Ureter (tissue), 1 donor: ENCODE results near the gene C9orf72. TPM values are rescaled to one million over a fixed set of nuclear protein-coding genes. Genes with fewer than 3 reads are reported as not detected.

Experiments used
- DNase-seq: peaks from one replicate; pipeline ENCODE4 v3.0.0-alpha.2; 2020; ENCODE audit warnings: low spot score
- total RNA-seq: library from RNA; stranded (reverse); gene quantifications from one replicate; pipeline ENCODE4 v1.2.4, GENCODE V29; 2023
- donor health status: DM: yes; HTN: yes; CAD: no.

The C9orf72 gene
- total RNA-seq, 1 donor from 2014 or later: 14.8 TPM

DNA sequence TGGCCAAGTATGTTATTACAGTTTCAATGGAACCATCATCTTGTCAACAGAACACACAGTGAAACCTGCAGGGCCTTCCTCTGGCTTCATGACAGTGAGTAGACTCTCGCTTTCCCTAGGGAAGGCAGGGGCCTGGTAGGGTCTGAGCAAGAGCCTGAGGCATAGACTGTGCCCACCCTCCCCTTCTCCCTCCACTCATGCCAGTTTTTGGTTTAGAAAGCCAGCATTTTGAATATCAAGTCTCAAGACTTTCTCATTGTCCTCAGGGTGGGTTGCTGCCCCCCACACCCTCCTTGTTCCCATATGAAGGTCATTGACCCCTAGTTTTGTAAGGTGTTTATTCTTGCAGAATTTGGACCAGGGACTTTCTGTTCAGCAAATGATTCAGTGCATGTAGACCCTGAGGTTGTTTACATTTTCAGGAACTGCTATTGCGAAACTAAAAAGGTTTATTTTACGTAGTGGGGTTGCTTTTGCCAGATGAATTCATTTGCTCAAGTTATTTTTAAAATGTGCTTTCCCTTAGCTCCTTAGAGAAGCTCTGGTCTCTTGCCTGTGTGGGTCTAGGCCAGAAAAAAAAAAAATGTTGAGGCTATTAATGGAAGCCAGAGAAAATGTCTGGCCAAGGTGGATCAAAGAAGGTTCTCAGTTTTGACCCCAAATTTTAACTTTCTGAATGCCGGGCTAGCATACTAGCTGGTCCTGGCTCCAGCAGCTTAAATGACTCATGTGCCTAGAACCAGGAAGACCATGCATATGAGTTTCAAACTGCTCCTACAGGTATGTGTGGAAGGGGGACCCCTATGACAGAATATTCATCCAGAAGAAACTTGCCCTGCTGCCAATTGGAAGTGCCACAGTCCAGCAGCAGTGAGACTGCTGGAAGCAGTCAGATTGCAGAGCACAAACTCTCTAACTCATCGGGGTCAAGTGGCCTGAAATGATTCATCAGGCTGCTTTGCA, 33.5 kb downstream of the C9orf72 start:
- no peak for DNase-seq

DNA sequence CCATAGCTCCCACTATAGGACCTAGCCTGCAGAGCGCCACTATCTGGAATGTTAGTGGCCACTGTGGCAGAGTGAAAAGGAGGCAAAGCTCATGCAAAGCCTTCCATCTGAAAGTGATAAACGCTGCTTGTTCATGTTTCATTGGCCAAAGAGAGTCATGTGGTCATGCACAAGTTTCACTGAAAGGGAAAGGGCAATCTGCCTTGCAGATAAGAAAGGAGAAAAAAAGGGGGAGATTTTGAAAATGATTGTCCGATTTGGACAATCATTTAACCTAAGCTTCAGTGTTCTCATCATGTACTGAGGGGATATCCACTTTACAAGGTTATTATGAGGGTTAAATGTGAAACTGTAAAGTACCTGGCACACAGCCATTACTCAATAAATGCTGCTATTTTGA, 34.6 kb downstream of the C9orf72 start:
- no peak for DNase-seq

DNA sequence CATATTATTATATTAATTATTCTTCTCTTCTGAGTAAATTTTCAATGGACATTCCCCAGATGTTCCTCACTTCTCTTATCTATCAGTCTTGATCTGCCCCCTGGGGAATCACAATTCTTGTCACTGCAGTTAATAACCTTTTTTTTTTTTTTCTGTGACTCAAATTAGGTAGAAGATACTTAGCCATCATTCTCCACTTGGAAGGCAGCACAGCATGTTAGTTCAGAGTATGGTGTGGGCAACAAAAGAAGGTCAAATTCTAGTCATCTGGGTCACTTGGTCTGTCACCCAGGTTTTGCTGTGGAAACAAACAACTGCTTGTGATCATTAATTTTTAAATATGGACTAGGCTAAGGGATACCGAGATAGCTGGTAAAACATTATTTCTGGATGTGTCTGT, 35.5 kb downstream of the C9orf72 start:
- no peak for DNase-seq

DNA sequence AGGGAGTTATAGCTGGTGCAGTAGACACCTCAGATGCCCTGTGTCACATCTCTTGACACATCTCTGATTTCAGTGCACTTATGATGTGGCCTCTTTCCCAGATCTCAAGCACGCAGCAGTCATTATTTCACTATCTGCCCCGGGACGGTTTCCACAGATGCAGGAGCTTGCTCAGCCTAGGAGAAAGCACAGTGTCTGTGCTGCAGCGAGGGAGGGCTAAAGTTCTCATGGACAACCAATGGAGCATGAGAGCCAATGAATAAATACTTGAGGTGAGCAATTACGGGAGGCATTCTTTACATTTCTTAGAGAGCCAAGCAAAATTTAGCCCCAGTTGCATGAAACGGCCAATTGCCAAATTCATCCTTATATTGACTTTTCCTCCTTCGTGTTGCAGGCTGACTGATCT, 36.2 kb downstream of the C9orf72 start:
- no peak for DNase-seq

DNA sequence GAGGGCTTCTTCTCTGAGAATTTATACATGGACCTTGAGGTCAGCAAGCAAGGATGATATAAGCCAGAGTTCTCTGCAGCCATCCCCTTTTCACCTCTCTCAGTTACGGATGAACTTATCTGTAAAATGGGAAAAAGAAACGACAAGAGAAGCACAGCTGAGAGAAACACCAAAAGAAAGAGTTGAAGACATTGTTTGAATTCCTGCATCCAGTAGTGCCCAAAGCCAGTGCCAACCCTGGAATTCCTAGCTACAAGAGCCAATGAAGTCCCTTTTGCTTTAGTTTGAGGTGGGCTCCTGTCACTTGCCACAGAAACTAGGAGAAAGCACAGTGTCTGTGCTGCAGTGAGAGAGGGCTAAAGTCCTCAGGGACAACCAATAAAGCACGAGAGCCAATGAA, 37.1 kb downstream of the C9orf72 start:
- DNase-seq: no peak

DNA sequence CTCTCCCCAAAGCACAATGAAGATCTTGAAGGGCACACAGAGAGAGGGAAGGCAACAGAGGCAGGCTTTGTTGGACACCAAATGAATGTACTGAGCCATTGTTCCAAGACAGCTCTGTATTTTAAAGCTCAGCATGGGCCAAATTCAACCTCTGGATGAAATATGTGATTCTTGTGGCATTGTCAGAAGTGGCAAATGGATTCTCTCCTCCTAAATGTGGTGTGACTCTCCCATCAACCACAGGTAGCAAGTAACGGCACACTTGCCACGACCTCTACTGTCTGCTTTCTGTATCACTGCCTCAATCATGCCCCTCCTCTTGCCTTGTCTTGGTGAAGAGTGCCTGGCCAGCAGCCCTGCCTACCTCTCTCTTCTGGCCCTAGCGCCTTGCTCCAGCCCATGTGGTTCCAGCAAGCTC, 37.6 kb downstream of the C9orf72 start:
- no peak for DNase-seq

DNA sequence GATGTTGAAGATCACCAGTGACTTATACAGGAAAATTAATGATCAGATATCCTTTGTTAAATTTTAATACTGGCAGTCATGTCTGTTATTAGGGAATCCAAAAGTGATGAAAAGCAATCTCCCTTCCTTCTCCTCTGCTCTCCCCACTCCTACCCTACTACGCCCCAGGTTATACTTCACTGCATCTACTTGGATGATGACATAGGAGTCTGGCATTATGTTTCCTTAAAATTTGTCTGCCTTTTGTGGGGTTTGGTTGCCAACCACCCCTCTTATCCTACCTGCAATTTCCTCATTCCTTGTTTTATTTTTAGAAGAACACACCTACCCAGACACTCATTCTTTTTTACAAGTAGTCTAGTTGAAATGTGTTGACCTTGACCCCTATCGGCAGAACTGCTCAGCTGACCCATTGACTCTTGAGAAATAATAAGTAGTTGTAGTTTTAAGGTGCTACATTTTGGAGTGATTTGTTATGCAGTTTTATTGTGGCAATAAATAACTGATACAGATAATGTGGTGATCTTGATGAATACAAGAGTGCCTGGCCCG, 38.5 kb downstream of the C9orf72 start:
- no peak for DNase-seq

DNA sequence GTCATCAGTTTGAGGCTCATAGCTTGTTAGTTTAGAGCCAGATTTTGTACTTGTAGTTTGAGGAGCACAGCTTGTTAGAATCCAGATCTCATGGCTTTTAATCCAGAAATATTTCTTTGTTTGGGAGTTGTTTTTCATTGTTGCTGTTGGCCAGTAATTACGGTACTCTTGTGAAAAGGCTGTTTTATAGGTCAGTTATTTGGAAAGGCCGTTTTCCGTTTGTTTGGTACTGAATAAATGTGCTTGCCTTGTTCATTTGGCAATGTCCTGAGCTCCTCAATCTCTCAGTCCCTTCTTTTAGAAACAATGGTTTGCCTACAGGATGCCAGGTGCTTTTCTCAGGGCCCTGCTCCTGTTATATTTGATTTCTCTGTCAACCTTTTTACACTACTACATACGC, 39.1 kb downstream of the C9orf72 start:
- no peak for DNase-seq

DNA sequence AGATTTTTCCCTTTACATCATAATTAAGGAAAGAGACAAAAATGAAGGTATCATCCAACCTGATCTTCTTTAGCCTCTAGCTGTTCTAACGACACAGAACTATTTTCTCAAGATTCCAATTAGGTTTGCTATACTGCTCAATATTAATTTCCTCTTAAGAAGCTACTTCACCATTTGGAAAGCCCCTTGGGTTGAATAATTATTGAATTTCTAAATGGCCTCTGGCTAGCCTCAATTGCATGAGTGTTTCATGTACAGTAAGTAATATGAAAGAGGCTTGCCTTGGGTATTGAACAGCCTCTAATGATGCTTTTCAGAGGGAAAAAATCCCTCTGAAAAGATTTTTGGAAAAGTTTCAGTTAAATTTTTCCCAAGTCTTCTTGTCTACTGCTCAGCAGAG, 40.0 kb downstream of the C9orf72 start:
- DNase-seq: no peak

DNA sequence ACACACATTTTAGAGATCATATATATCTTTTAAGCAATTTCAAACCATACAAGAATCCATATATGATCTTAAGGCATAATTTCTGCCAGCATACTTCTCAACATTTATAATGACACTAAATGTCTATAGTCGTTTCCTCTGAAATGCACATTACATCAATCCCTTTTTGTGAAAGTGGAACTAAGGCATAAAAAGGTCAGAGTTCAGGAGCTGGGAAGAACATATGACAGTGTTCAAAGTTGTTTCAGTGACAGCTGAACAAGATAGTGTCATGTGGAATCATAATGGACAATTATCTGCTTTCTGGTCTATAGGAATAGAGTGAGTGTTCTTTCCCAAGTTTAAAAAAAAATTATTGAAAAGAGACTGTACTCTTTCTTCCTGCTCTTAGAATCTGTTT, 41.2 kb downstream of the C9orf72 start:
- no peak for DNase-seq

DNA sequence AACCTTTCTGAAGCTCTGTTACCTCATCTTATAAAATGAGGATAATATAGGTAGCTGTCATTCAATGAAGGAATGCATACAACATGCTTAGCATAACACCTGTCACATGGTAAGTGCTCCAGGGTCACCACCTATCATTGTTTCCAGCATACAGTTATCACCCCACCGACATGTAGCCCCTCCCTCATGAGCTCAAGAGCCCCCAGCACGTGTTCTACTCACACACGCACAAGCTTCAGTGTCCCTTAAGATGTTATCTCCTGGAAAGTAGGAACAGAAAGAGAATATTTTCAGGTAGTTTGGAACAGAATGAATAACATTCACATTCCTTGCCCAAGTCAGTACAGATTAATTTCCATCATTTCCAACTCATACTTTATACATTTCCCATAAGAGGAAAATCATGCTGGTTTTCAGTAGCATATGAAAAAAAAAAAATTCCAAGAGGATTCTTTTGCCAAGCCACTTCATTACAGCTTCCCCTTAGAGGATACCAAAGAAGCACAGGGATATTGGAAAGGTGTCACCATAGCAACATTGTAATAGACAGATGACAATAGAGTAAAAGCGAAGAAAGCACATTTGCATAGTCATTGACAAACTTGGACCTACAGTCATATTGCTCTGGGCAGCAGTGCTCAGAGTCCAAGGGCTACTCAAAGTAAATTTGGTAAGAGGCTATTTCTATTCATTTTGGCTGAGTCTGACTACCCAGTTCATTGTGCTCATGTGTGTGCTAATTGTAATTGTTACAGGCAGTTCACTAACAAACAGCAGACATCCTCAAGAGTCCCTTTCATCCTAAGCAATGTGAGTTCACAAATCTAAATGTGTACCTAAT, 42.1 kb downstream of the C9orf72 start:
- DNase-seq: no peak

DNA sequence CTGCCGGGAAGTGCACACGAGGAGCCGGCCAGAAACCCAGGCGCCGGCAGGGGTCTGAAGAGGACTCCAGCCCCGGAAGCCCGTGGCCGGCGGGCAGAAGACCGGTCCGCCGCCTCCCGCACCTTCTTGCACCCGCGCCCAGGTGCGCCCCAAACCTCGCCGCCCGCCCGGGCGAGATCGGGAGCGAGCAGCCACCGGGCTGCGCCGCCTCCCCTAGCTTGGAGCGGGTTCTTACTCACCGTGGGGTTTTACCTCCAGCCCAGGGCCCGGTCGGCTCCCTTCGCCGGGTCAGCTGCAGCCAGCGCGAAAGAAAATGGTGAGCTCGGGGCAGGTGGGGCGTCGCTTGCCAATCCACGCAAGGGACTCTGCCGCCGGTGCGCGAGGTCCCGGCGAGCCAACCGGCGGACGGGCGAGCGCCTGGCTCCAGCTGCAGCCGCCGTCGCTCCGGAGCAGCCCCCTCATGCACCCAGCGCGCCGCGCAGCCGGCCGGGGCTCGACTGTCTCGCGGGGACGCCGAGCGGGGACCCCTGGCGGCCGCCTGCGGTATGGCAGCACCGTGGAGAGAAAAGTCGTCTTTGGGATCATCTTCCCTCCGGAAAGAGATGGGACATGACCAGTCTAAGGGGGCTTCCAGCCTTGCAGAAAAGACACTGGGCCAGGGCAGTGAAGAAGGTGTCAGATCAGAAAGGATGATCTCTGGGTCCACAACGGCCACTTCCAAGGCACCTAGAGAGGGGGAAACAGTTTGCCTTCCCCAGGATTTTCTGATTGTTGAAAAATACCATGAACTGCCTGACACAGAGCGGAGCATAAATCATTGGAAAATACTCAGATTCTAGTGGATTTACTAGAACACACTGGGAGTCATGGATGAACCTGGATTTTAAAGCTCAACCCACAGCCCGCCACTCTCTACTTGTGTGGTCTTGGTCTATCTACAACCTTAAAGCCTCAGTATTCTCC, 43.7 kb downstream of the C9orf72 start, which contains the start of gene MOB3B:
Gene MOB3B (minus strand): TSS at position 499 of the 963 bp plus-strand sequence. CDS start 74,264 bp downstream, outside the sequence.
- peak; percentile 84 for DNase-seq

DNA sequence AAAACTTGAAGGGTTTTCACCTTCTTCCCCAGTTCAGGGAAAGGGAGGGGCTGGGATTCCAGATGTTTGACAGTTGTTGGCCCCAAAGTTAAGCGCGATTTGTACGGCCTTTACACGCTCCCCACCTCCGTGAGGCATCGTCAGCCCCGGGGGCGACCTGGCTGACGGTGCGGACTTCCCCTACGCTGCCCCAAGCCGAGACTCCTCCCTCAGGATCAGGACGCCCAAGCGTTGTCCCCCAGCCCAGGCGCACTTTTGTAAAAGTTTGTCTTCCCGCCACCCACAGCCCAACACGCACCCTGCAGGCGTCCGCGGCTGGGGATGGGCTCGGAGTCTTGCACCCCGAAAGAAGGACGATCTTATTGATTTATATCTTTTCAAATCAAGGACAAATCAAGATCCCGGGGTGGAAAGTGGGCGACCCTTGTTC, 44.4 kb downstream of the C9orf72 start:
- peak; percentile 58 for DNase-seq

DNA sequence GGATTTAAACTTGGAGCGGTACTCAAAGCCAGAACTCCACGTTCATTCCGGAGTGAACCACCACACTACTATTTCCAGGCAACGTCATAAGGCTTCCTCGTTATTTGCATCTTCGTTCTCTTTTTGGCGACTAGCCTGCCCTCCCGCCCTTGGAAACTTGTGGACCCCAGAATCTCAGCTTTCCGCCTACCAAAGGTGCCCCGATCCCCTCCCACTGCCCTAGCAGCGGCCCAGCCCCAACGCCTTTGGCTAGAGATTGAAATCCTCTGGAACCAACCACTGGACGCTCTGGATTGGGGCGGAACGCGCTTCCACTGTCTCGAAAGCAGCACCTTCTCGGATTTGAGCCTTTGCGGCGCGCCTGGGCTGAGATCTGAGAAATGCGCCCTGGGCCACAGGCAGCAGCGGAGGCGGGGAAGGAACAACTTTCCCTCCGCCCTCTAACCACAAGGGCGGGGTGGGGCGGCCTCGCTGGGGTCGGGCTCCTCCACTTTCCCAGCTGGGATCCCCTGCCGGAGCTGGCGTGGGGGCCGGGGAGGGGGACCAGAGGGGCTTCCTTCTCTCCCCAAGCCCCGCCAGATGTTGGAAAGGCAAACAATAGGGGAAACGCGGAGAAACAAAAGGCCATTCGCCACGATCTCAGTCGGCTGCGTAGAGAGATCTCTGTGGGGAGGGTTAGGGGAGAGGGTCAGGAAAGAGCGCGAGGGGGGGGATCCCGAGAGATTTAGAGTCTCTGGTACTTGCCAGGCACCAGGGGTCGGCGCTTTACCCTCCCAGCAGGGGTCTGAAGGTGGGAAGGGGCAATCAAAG, 45.0 kb downstream of the C9orf72 start:
- DNase-seq: peak; percentile 78

DNA sequence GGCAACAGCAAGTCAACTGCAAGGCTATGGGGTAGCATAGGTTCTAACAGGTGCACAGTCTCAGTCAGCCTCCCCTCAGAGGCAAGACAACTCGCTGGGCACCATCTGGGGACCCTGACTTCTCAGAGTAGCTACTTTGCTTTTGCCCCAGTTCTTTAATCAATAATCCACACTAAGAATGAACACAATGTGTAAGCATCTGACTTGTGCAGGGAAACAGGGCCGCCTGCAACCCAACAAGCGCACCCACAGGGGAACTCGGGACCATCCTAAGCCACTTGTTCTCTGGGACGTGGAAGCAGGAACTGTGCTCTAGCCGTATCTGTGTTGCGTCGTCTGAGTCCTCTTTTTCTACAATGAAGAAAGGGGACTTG, 45.6 kb downstream of the C9orf72 start:
- DNase-seq: no peak

DNA sequence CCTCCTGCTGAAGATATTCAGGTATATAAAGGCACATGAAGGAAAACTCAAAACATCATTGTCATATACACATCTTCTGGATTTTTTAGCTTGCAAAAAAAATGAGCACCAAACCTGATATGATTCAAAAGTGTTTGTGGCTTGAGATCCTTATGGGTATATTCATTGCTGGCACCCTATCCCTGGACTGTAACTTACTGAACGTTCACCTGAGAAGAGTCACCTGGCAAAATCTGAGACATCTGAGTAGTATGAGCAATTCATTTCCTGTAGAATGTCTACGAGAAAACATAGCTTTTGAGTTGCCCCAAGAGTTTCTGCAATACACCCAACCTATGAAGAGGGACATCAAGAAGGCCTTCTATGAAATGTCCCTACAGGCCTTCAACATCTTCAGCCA, 49.0 kb downstream of the C9orf72 start, which contains the start of gene IFNK:
Gene IFNK (plus strand): TSS at position 55 of the 400 bp plus-strand sequence. CDS start 47 bp downstream, at position 102.
- DNase-seq: no peak

DNA sequence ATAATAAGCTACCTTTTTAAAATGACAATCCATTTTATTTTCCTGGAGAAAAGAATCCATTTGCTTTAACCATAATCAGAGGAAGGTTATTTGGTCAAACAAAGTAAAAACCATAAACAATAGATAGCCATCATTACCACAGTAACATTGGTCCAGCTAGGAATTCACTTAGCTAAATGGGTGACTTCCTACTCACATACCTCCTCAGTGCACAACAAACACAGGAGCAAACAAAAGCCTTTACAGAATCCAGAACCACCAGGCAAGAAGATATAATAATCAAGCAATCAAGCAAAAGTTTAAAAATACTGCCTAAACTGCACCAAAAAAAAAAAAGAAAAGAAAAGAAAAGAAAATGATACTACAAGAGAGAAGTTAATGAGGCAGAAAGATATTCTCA, 50.1 kb downstream of the C9orf72 start:
- DNase-seq: no peak

DNA sequence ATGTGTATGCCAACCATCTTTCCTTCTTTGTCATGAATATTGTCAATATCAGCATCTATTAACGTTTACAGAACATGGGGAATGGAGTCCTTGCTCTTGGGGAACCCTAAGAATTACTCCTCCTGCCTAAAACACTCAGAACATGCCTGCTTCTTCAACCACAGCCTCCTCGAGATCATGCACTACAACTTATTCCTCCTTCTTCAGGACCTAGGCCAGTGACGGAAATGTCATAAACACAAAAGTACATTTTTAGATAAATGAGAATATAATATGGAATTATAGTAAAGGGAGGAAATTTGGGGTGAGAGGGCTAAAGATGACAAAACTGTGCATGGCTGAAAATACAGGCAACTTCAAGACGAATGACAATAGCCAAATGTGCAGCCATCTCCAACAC, 52.3 kb downstream of the C9orf72 start:
- no peak for DNase-seq

DNA sequence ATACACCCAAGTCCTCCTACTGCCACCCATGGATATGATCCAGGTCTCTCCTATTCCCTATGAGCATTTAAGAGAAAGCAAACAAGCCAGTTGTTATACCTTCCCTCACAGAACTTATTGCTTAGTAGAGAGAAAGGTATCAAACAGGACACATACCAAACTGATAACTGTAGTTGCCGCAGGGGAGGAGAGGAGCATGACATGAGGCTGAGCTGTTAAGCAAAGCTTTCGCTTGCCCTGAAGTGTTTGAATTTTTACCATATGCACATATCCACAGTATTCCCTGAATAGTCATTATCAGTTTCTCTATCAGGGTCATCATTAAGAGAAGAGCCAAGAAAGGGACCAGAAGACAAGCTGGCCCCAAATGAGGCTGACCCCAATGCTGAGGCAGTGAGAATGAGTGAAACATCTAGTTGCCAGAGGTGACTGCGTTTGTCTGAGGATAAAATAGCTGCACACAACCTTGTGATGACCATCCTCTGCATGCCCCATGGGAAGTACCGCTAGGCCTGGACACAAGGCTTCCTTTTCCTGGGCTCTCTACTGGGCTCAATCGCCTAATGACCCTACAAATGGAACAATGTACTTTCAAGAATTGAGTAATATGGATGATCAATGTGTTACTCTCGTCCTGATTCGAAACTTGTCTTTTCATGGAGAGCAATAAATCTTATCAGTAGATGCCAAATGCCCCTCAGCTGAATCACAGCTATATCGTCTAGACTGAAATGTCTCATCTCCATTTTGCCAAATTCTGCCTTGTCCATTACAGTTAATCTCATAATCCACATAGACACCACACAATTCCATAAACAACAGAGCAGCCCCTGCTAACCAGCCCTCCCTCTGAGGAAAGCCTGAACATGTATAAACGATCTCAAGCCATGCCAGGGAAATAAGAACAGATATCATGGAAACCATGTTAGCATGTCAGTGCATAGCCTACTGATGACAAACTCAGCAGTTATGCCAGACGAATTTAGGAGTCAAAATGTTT, 53.5 kb downstream of the C9orf72 start:
- no peak for DNase-seq
